Measurements from ENCODE around the gene IYD. TPM values are rescaled to one million over a fixed set of nuclear protein-coding genes. Genes with fewer than 3 reads are reported as not detected.
"Not testable (repeated sequence)": the region's sequence is repeated elsewhere in the genome, so short reads cannot be mapped to it uniquely, and the experiment has no call there.

Gene IYD
- total RNA-seq, 1 donor, result not detected

DNA sequence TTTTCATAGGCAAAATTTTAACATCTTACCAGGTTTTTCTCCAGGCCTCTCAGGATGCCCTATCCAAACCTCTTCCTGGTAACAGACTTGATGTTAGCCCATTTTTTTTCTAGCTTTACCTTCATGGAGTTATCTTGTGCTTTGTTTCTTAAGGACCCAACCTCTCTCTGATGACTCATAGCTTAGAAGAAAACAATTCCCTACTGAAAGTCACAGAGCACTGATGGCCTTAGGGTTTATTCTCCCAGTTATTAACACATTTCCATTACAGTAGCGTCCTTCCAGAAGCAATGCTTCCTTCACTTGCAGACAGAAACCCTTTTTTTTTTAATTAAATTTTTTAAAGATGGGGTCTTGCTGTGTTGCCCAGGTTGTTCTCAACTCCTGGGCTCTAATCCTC, 79.4 kb downstream of the IYD start:
- Histone ChIP-seq H3K27ac (ENCODE audit: low read depth, low read length) (no peak overlapping the region), H3K4me1 (ENCODE audit: insufficient read depth, low read length) (no peaks in the 10 kb centered on the region), H3K27me3 (ENCODE audit: insufficient read depth, low read length) (no peaks in the 10 kb centered on the region), H3K79me2 (ENCODE audit: insufficient read depth, low read length) (no peaks in the 10 kb centered on the region), H2AFZ (ENCODE audit: low read length) (no peak overlapping the region), H4K20me1 (ENCODE audit: insufficient read depth, low read length) (no peaks in the 10 kb centered on the region), H3K4me3 (ENCODE audit: insufficient read depth, low read length) (no peak overlapping the region), H3K9me3 (ENCODE audit: low read depth, low read length) (no peaks in the 10 kb centered on the region), H3K36me3 (ENCODE audit: insufficient read depth, low read length) (no peaks in the 10 kb centered on the region), H3K4me2 (ENCODE audit: insufficient read depth, low read length) (no peak overlapping the region)
- DNase-seq (ENCODE audit: insufficient read length, low spot score, missing footprints), result no peak
- TF ChIP-seq, protein P1, sequence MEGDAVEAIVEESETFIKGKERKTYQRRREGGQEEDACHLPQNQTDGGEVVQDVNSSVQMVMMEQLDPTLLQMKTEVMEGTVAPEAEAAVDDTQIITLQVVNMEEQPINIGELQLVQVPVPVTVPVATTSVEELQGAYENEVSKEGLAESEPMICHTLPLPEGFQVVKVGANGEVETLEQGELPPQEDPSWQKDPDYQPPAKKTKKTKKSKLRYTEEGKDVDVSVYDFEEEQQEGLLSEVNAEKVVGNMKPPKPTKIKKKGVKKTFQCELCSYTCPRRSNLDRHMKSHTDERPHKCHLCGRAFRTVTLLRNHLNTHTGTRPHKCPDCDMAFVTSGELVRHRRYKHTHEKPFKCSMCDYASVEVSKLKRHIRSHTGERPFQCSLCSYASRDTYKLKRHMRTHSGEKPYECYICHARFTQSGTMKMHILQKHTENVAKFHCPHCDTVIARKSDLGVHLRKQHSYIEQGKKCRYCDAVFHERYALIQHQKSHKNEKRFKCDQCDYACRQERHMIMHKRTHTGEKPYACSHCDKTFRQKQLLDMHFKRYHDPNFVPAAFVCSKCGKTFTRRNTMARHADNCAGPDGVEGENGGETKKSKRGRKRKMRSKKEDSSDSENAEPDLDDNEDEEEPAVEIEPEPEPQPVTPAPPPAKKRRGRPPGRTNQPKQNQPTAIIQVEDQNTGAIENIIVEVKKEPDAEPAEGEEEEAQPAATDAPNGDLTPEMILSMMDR (IDR thresholded peaks at IDR 0.05; ENCODE audit: extremely low read depth, low read depth, low read length), result no peak

DNA sequence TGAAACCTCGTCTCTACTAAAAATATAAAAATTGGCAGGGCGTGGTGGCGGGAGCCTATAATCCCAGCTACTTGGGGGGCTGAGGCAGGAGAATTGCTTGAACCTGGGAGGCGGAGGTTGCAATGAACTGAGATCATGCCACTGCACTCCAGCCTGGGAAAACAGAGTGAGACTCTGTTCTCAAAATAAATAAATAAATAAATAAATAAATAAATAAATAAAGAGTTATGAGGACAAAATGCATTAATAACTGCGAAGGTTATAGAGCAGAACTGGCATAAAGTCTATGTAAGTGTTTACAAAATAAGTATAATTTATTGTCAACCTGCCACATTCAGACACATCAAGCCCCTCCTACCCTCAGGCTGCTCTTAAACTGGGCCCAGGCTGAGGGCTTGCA, 80.2 kb downstream of the IYD start:
- not testable (repeated sequence) for DNase-seq (ENCODE audit: insufficient read length, low spot score, missing footprints); H3K4me1 ChIP-seq (ENCODE audit: insufficient read depth, low read length); H3K27ac ChIP-seq (ENCODE audit: low read depth, low read length); H2AFZ ChIP-seq (ENCODE audit: low read length); H3K9me3 ChIP-seq (ENCODE audit: low read depth, low read length); H3K79me2 ChIP-seq (ENCODE audit: insufficient read depth, low read length); H3K36me3 ChIP-seq (ENCODE audit: insufficient read depth, low read length); H4K20me1 ChIP-seq (ENCODE audit: insufficient read depth, low read length); H3K4me2 ChIP-seq (ENCODE audit: insufficient read depth, low read length); H3K4me3 ChIP-seq (ENCODE audit: insufficient read depth, low read length); H3K27me3 ChIP-seq (ENCODE audit: insufficient read depth, low read length)

DNA sequence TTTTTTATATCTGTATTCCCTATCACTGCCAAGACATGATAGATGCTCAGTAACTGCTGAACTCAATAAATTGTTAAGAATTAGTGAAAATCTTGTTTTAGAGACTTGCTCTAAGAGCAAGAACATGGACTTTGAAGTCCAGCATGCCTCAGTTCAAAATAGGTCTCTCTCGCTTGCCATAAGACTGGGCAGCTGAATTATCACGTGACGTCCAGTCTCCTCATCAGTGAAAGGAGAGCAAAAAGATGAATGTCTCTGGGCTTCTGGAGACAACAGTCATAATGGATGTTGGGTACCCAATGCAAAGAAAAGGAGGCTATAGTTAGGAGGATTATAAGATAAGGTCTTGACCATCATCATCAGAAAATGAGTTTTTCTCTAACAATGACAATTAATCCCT, 82.1 kb downstream of the IYD start:
- Histone ChIP-seq H3K4me2 (ENCODE audit: insufficient read depth, low read length) (no peak overlapping the region), H2AFZ (ENCODE audit: low read length) (no peak overlapping the region), H3K36me3 (ENCODE audit: insufficient read depth, low read length) (no peaks in the 10 kb centered on the region), H3K27me3 (ENCODE audit: insufficient read depth, low read length) (no peaks in the 10 kb centered on the region), H3K27ac (ENCODE audit: low read depth, low read length) (no peak overlapping the region), H3K79me2 (ENCODE audit: insufficient read depth, low read length) (no peaks in the 10 kb centered on the region), H3K4me1 (ENCODE audit: insufficient read depth, low read length) (no peaks in the 10 kb centered on the region), H3K4me3 (ENCODE audit: insufficient read depth, low read length) (no peak overlapping the region), H3K9me3 (ENCODE audit: low read depth, low read length) (no peaks in the 10 kb centered on the region), H4K20me1 (ENCODE audit: insufficient read depth, low read length) (no peaks in the 10 kb centered on the region)
- TF ChIP-seq, protein P1 (IDR thresholded peaks at IDR 0.05; ENCODE audit: extremely low read depth, low read depth, low read length), result no peak
- DNase-seq (ENCODE audit: insufficient read length, low spot score, missing footprints), result no peak

DNA sequence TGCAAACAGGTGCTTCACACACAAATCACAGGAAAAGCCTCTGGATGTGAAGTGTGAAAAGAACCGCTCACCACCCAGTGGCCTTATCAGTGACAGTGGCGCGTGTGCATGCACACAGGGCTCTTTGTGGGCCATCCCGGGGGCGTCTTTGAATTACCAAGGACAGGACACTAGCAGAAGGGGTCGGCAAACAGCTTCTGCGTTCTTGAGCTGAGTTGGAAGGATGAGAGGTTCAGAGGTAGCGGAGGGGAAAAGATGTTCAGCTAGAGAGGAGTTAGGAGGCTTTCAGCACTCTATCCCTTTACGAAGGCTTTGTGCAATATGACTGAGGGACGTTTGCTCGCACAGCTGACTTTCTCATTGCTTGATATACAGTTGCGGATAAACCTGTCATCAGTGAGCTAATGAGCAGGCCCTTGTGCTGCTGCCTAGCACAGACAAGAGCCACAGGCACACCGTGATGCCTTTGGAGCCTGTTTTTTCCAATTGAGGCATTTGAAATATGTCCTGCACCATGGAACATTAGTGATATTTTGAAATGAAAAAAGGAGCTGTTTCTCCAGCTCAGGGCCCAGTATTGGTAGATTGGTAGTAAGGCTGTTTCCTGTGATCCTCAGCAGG, 83.1 kb downstream of the IYD start:
- Histone ChIP-seq H3K27ac (ENCODE audit: low read depth, low read length) (no peak overlapping the region), H3K79me2 (ENCODE audit: insufficient read depth, low read length) (no peaks in the 10 kb centered on the region), H3K9me3 (ENCODE audit: low read depth, low read length) (no peaks in the 10 kb centered on the region), H2AFZ (ENCODE audit: low read length) (no peak overlapping the region), H3K4me1 (ENCODE audit: insufficient read depth, low read length) (no peaks in the 10 kb centered on the region), H3K4me2 (ENCODE audit: insufficient read depth, low read length) (no peak overlapping the region), H3K27me3 (ENCODE audit: insufficient read depth, low read length) (no peaks in the 10 kb centered on the region), H4K20me1 (ENCODE audit: insufficient read depth, low read length) (no peaks in the 10 kb centered on the region), H3K4me3 (ENCODE audit: insufficient read depth, low read length) (no peak overlapping the region), H3K36me3 (ENCODE audit: insufficient read depth, low read length) (no peaks in the 10 kb centered on the region)
- TF ChIP-seq, protein P1 (IDR thresholded peaks at IDR 0.05; ENCODE audit: extremely low read depth, low read depth, low read length), result no peak
- DNase-seq (ENCODE audit: insufficient read length, low spot score, missing footprints), result no peak

All from osteoblast (primary cell).